ENCODE measurements around the gene MACO1.
A peak's percentile ranks its signal among the peaks of the same experiment; 100 is the strongest.

The MACO1 gene

GRCh38 chr1:25543425-25544242 is 112.9 kb downstream of the MACO1 start, which contains the start of gene LDLRAP1:
Gene LDLRAP1, plus strand, starts transcription at chr1:25543606. Its CDS starts 93 bp downstream, at chr1:25543699.
- DNase-seq (ENCODE audit: low read depth) = peak; percentile 15

DNA sequence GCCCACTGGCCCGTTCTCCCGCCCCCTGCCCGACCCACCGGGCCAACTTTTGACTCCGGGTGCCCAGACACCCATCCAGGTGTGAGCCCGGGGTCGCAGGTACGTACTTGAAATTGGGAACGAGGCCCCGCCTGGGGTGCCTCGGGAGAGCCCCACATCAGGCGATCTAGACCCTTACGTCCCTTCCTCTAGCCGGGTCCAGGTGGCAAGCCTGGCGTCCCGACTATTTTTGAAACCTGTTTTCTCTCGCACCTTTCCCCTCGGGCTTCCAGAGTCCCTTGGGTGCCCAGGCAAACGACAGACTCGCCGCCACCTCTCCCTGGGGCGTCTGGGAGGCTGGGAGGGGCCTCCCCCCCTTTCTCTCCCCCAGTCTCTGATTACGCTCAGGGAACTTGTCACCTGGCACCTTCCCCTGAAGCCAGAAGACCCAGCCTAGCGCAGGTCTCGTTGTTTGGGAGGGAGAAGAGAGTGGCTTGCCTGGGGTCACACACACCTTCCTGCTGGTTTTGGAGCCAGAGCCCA is 113.6 kb downstream of the MACO1 start:
- DNase-seq (ENCODE audit: low read depth) = no peak

DNA sequence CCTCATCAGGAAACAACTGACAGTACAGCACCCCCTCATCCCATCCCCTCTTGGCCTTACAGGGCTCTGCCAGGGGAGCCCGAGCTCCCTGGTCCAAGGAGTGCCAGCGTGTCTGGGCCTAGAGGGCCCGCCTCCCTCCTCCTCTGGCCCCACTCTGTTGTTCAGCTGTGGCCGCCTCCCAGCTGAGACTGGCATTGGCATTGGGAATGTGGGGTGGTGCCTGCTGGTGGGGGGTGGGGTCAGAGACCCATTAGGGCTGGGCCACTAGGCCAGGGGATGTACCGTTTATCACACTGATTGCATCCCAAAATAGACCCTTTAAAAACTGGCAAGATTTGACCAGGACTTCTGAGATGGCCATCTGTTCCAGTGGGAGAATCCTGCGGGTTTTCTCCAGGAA is 114.1 kb downstream of the MACO1 start:
- DNase-seq (ENCODE audit: low read depth) = no peak

DNA sequence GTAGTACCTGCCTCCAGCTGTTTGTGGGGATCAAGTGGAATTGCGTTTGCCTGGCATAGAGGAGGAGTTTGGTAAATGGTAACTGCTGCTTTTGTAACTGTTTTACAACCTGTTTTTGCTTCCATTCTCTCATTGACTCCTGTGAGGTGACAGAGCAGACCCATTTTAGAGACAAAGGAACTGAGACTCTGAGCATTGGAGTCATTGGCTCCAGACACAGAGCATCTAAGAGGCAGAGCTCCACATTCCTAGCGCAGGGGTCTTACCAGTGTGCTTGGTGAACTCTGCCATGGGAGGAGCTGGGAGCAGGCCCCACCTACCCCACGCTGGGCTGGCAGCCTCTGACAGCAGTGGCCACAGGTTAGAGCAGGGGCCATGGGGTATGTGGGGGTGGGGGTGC is 115.1 kb downstream of the MACO1 start:
- no peak for DNase-seq (ENCODE audit: low read depth)

DNA sequence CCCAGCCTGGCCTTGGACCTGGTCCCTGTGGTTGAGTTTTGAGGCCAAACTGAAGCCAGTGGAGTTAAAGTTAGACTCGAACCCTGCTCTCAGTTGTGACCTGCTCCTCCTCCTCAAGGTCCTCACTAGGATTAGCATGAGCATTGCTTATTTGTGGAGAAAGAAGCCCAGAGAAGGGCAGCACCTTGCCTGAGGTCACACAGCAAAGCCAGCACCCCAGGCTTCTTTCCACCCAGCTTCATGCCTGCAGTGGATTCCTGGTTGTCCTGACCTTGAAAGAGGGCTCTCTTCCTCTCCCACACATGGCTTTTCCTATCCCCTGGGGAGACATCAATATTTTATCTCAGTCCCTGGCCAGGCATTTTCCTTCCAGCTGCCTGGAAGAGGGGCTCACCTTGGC is 115.5 kb downstream of the MACO1 start:
- DNase-seq (ENCODE audit: low read depth) = no peak

GRCh38 chr1:25548601-25549000 is 117.9 kb downstream of the MACO1 start:
- DNase-seq (ENCODE audit: low read depth) = no peak

- peak; percentile 50 for DNase-seq (ENCODE audit: low read depth)
These were observed 118.8 kb downstream of the MACO1 start for GRCh38 chr1:25549273-25550154.
